GM19395 (cell line): ENCODE data around the gene MRPL3.
"Not testable (repeated sequence)": the region's sequence is repeated elsewhere in the genome, so short reads cannot be mapped to it uniquely, and the experiment has no call there.

Source experiments
- ATAC-seq: cut with Tn5 transposase; IDR thresholded peaks from one replicate; pipeline ENCODE4 v1.9.1; 2021; ENCODE audit warnings: mild to moderate bottlenecking, moderate library complexity; ENCODE audit not compliant: unreplicated experiment

MRPL3 gene

GRCh38 chr3:131501949-131502348 is 822 bp downstream of the MRPL3 start:
- no peak for ATAC-seq

- ATAC-seq = no peak
Measured at GRCh38 chr3:131494706-131495105, 8.1 kb downstream of the MRPL3 start.

GRCh38 chr3:131491775-131492174 is 11.0 kb downstream of the MRPL3 start:
- ATAC-seq = no peak

GRCh38 chr3:131491084-131491483 is 11.7 kb downstream of the MRPL3 start:
- no peak for ATAC-seq

DNA sequence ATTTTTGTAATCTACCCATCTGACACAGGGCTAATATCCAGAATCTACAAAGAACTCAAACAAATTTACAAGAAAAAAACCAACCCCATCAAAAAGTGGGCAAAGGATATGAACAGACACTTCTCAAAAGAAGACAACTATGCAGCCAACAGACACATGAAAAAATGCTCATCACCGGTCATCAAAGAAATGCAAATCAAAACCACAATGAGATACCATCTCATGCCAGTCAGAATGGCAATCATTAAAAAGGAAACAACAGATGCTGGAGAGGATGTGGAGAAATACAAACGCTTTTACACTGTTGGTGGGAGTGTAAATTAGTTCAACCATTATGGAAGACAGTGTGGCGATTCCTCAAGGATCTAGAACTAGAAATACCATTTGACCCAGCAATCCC is 16.2 kb downstream of the MRPL3 start:
- ATAC-seq = not testable (repeated sequence)

GRCh38 chr3:131485119-131485518 is 17.7 kb downstream of the MRPL3 start:
- ATAC-seq = no peak

- ATAC-seq = no peak
Measured at GRCh38 chr3:131484496-131485111, 18.2 kb downstream of the MRPL3 start.

DNA sequence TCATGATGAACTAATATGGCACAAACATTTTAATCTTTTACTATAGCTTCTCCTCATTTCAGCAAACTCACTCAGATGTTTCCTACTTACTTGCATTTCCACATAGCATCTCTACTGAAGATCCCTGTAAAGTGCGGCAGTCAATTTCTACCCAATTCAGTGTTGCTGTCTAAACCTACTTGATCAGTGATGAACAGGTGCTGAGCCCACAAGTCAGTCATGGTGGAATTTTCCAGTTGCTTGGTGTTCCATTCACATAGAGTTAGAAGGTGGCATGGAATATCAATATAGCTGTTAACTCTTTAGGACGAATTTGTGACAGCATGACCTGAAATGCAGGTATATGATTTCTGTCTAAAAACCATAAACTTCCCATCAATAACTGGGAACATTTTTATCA is 22.7 kb downstream of the MRPL3 start:
- ATAC-seq = no peak

GRCh38 chr3:131477813-131478212 is 25.0 kb downstream of the MRPL3 start:
- no peak for ATAC-seq

GRCh38 chr3:131474115-131474514 is 28.7 kb downstream of the MRPL3 start:
- ATAC-seq = no peak

GRCh38 chr3:131470377-131470776 is 32.4 kb downstream of the MRPL3 start:
- ATAC-seq = no peak

DNA sequence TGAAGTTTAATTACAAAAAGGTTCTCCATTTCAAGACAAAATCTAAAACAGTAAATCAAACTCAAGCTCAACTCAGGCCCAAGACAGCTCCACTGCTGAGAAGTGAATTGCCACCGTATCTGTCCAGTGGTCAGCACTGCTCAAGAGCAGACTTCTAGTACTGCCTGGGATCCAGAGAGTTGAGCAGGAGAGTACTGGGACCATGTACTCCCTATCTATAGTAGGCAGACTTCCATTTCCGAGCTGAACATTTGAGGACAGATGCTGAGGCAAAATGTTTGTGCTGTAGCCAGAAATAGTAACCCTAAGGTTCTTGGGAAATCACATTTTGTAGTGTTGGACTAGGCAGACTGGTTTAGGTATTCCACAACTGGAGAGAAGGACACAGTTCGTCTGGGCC is 44.1 kb downstream of the MRPL3 start:
- ATAC-seq = no peak

DNA sequence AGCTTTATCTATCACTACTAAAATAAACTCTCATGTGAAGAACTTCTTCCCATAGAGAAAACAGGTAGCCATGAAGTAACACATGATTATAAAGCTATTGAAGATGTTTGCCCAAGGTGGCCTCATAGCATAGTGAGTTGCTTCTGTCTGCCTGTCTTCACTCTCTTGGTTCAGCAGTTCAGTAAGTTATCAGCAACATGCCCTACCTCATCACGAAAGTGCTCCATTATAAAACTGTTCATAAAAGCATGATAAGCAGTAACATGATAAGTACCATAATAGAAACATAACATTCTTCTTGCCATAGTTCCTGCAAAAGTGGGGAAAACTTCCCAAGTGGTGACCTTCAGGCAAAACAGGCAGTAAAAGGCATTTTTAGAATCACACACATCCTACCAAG is 45.6 kb downstream of the MRPL3 start:
- no peak for ATAC-seq

DNA sequence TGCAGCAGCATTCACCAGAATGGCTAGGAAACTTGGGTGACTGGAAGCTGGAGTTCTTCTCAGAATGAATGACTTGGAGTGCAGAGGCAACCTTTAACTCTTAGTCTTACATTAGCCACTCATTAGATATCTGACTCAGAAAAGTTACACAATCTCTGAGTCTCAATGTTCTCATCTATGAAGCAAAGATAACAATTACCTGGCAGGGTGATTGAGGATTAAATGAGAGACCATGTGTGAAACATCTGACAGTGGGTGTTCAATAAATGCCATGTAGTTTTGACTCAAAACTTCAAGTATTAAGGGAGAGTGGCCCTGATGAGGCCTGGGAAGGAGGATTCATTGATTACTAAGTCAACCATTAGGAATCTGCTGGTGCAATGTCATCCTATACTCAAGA is 48.3 kb downstream of the MRPL3 start:
- no peak for ATAC-seq

GRCh38 chr3:131453533-131453932 is 49.2 kb downstream of the MRPL3 start:
- no peak for ATAC-seq

DNA sequence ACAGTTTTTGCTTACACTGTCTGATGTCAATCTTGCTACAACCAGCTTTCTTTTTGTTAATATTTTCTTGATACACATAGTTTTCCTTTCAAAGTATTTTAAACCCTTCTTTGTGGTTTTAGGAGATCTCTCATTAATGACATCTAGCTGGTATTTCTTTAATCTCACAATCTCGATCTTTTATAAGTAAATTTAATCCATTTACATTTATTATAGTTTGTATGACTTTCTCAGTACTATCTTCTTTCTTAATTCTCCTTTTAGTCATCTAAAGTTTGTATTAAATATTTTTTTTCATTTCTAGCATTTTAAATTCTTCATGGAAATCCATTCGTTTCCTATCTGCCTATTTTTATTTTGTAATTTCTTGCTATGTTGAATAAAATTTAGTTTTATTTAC is 55.4 kb downstream of the MRPL3 start:
- no peak for ATAC-seq

DNA sequence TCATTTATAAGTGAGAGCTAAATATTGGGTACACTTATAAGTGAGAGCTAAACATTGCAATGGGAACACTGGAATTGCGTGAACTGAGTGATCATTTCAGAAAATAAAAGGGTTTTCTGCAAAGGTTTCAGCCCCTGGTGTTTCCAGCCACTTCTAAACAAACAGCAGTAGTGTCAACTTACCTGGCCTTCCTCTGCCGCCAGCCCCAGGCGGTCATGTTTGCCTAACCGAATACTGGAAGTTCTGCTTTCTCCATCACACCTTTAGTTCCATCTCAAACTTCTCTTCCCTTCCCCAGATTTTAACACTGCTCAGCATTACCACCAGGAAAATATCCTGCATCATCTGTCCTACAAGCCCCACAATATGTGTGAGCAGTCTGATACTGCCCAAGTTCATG is 58.6 kb downstream of the MRPL3 start:
- ATAC-seq = no peak

DNA sequence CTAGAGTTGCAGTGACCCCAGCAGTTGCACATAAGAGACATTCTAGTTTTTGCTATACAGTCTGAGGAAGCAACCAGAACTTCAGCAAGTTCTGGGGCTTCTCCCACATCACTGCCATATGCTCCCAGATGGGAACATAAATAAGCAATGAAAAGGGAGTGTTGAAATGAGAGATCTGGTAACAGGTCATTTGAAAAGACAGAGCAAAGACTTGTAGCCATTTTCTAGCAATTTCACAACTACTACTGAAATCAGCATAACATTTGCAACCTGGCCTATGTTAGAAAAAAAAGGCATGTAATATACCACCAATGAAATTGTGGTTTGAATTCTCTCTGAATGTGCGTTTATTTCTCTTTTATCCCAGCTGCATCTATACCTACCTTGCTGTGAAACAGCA is 63.7 kb downstream of the MRPL3 start:
- no peak for ATAC-seq

DNA sequence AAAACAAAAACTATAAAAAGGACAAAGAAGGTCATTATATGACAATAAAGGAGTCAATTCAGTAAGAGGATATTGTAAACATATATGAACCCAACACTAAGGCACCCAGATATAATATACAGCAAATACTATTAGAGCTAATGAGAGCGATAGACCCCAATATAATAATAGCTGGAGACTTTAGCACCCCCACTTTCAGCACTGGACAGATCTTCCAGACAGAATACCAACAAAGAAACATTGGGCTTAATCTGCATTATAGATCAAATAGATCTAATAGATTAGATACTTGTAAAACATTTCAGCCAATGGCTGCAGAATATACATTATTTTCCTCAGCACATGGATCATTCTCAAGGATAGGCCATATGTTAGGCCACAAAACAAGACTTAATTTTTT is 67.8 kb downstream of the MRPL3 start:
- ATAC-seq = no peak

DNA sequence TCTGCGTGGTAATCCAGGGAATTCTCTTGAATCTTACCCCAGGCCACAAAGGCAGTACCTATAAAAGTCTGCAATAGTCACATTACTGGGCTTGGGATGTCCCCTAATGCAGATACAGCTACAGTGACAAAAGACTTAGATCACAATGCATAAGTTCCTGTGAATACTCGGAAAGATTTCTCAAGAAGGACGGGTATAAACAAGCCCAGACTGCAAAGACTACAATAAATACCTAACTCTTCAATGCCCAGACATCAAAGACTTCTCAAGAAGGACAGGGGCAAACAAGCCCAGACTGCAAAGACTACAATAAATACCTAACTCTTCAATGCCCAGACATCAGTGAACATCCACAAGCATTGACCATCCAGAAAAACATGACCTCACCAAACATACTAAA is 70.3 kb downstream of the MRPL3 start:
- ATAC-seq = no peak

- ATAC-seq = no peak
Measured at GRCh38 chr3:131431754-131432153, 71.0 kb downstream of the MRPL3 start.

DNA sequence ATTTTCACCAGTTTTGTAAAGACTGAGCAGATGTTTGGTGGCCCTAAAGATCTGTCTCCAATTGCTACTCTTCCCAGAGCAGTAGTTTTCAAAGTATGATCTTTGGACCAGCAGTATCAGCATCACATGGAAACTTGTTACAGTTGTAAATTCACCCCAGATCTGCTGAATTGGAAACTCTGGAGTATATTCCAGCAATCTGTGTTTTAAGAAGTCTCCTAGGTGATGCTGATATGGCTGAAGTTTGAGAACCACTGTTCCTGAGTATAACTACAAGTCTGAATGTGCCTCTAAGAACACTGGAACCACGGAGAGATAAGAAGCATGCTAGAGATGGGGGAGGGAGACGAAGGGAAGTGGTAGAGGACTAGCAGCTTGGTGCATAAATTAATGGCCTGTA is 75.5 kb downstream of the MRPL3 start:
- ATAC-seq = no peak

GRCh38 chr3:131421957-131422498 is 80.7 kb downstream of the MRPL3 start:
- ATAC-seq = no peak
